SK-N-SH treated with all-trans-retinoic acid at 6 μM for 48 hours (cell line): ENCODE measurements around the gene PIEZO1.

ENCODE experiments used
- CSRNP3 ChIP-seq: fragments of 250-450 bp; sonication (Bioruptor Pico); IDR thresholded peaks from 2 replicates; pipeline ENCODE4 v1.5.1; 2021; ENCODE audit warnings: mild to moderate bottlenecking, moderate library complexity
- SNAI2 ChIP-seq: fragments of 250-450 bp; sonication (Bioruptor Pico); IDR thresholded peaks from 2 replicates; pipeline ENCODE4 v1.5.0; 2020; ENCODE audit warnings: mild to moderate bottlenecking, moderate library complexity
- TSHZ2 ChIP-seq: fragments of 250-450 bp; sonication (Bioruptor Pico); IDR thresholded peaks from 2 replicates; pipeline ENCODE4 v1.5.0; 2020; ENCODE audit warnings: mild to moderate bottlenecking, moderate library complexity

GRCh38 chr16:88793251-88793954 is 8.4 kb upstream of the PIEZO1 start:
- no peak for TF ChIP-seq SNAI2 (CRISPR knock-in tag)
- TF ChIP-seq TSHZ2 (CRISPR knock-in tag): no peak
- no peak for TF ChIP-seq CSRNP3 (CRISPR knock-in tag)
